H1 (cell line): Measurements from ENCODE around the gene NEDD4L. TPM values are rescaled to one million over a fixed set of nuclear protein-coding genes. Genes with fewer than 3 reads are reported as not detected.

Source experiments
- ASH2L ChIP-seq: fragments of 200-600, 300-600 bp; sonication (generic); IDR thresholded peaks from one replicate; pipeline ENCODE4 v1.7.1; 2017; ENCODE audit warnings: low read length
- POU5F1 ChIP-seq: IDR thresholded peaks from 2 replicates; pipeline ENCODE4 v1.6.1; 2011; ENCODE audit warnings: low read depth, mild to moderate bottlenecking, low read length, moderate library complexity
- TAF1 ChIP-seq: IDR thresholded peaks from 2 replicates; pipeline ENCODE4 v1.6.1; 2011; ENCODE audit warnings: mild to moderate bottlenecking, low read depth, low read length
- polyA plus RNA-seq, 7 experiments: library from polyadenylated mRNA; depleted of rRNA in 3 of 7; stranded (reverse) in 5 of 7; unstranded in 2 of 7; fragments of >200 nt in 5 of 7; fragments of 200-250 nt in 2 of 7; gene quantifications; 1 replicate in 5 of 7; 2 replicates in 1 of 7; 4 replicates in 1 of 7; pipeline versions ENCODE4 v1.2.1 to v1.2.3, GENCODE V29; 2011 to 2013; ENCODE audit warnings: missing spikeins in 2 of 7, mixed read lengths in 2 of 7
- total RNA-seq: library from RNA; stranded (reverse); fragmentation: NEBNext Ultra II Directional; extraction: Animal tissue kit (Norgen Biotek cat#: 25700); gene quantifications from 2 replicates; pipeline ENCODE4 v1.2.1, GENCODE V29; 2021

Gene NEDD4L
- total and polyA plus RNA-seq, 2 of the 8 experiments (the other 6 are each of a cell fraction or from before 2014, with no cell fraction given), result 37.3 to 69.8 TPM

- TF ChIP-seq ASH2L (no peak), TAF1 (no peak), POU5F1 (no peak)
Measured at GRCh38 chr18:58323866-58324762, 280.1 kb downstream of the NEDD4L start (continued).
